GM19455 (cell line): Measurements from ENCODE around the gene GYPB.
"Not testable (repeated sequence)": the region's sequence is repeated elsewhere in the genome, so short reads cannot be mapped to it uniquely, and the experiment has no call there.

Source experiments
- ATAC-seq: cut with Tn5 transposase; IDR thresholded peaks from one replicate; pipeline ENCODE4 v1.9.1; 2021; ENCODE audit not compliant: unreplicated experiment

The GYPB gene

GRCh38 chr4:144014808-144015207 is 4.4 kb downstream of the GYPB start:
- no peak for ATAC-seq

GRCh38 chr4:144008602-144009001 is 10.6 kb downstream of the GYPB start:
- not testable (repeated sequence) for ATAC-seq

- ATAC-seq, result not testable (repeated sequence)
Observed at GRCh38 chr4:144007960-144008359, 11.2 kb downstream of the GYPB start.

GRCh38 chr4:144006200-144006803 is 12.9 kb downstream of the GYPB start:
- not testable (repeated sequence) for ATAC-seq

GRCh38 chr4:144005558-144005953 is 13.6 kb downstream of the GYPB start:
- ATAC-seq, result not testable (repeated sequence)

GRCh38 chr4:144004868-144005557 is 14.2 kb downstream of the GYPB start:
- ATAC-seq, result not testable (repeated sequence)

- not testable (repeated sequence) for ATAC-seq
Observed at GRCh38 chr4:144003890-144004265, 15.3 kb downstream of the GYPB start.

- not testable (repeated sequence) for ATAC-seq
Observed at GRCh38 chr4:144003205-144003889, 15.8 kb downstream of the GYPB start.

GRCh38 chr4:144000331-144000995 is 18.7 kb downstream of the GYPB start:
- ATAC-seq, result not testable (repeated sequence)

GRCh38 chr4:143996193-143996592 is 23.0 kb downstream of the GYPB start:
- ATAC-seq, result not testable (repeated sequence)

- ATAC-seq, result not testable (repeated sequence)
Observed at GRCh38 chr4:143991761-143992160, 27.4 kb downstream of the GYPB start.

- not testable (repeated sequence) for ATAC-seq
Observed at GRCh38 chr4:143990717-143991116, 28.5 kb downstream of the GYPB start.

- no peak for ATAC-seq
Observed at GRCh38 chr4:143986180-143986579, 33.0 kb downstream of the GYPB start.

GRCh38 chr4:143980776-143981175 is 38.4 kb downstream of the GYPB start:
- ATAC-seq, result not testable (repeated sequence)

GRCh38 chr4:143975527-143975926 is 43.7 kb downstream of the GYPB start:
- ATAC-seq, result not testable (repeated sequence)

- ATAC-seq, result not testable (repeated sequence)
Observed at GRCh38 chr4:143974021-143974420, 45.2 kb downstream of the GYPB start.

GRCh38 chr4:143961075-143961474 is 58.1 kb downstream of the GYPB start:
- ATAC-seq, result no peak

GRCh38 chr4:143955306-143955705 is 63.9 kb downstream of the GYPB start:
- ATAC-seq, result not testable (repeated sequence)

GRCh38 chr4:143951458-143951972 is 67.7 kb downstream of the GYPB start:
- ATAC-seq, result not testable (repeated sequence)

- not testable (repeated sequence) for ATAC-seq
Observed at GRCh38 chr4:143950967-143951366, 68.2 kb downstream of the GYPB start.

- ATAC-seq, result not testable (repeated sequence)
Observed at GRCh38 chr4:143950185-143950584, 69.0 kb downstream of the GYPB start.
